ENCODE data around the gene RRH.
"Not testable (repeated sequence)": the region's sequence is repeated elsewhere in the genome, so short reads cannot be mapped to it uniquely, and the experiment has no call there.

The RRH gene
- long read RNA-seq, donor 1 = 0 reads
- long read RNA-seq, donor 2 = 0 reads
- long read RNA-seq, donor 3 = 0 reads
- long read RNA-seq, donor 4 = 0 reads
- long read RNA-seq, donor 5 = 0 reads
- long read RNA-seq, donor 6 = 0 reads
- long read RNA-seq, donor 7 = 0 reads
- long read RNA-seq, donor 8 = 0 reads

- no peak for DNase-seq
Measured at GRCh38 chr4:109827672-109828071, at the start of gene RRH. Gene RRH (plus strand): TSS chr4:109827972. CDS start chr4:109828028, 56 bp downstream.

- DNase-seq = not testable (repeated sequence)
Measured at GRCh38 chr4:109782092-109782491, 45.7 kb upstream of the RRH start.

GRCh38 chr4:109786846-109787245 is 40.9 kb upstream of the RRH start:
- DNase-seq = no peak

GRCh38 chr4:109787807-109788206 is 40.0 kb upstream of the RRH start:
- DNase-seq = no peak

- no peak for DNase-seq
Measured at GRCh38 chr4:109795059-109795458, 32.7 kb upstream of the RRH start.

- no peak for DNase-seq
Measured at GRCh38 chr4:109798866-109799265, 28.9 kb upstream of the RRH start.

- no peak for DNase-seq
Measured at GRCh38 chr4:109801099-109801789, 26.5 kb upstream of the RRH start.

- DNase-seq = peak; percentile 15
Measured at GRCh38 chr4:109801895-109802319, 25.9 kb upstream of the RRH start, which contains the start of gene CFI. Gene CFI (minus strand): TSS chr4:109801999. CDS start chr4:109801971, 28 bp downstream.

- DNase-seq = no peak
Measured at GRCh38 chr4:109803924-109804571, 23.7 kb upstream of the RRH start.

GRCh38 chr4:109809655-109810054 is 18.1 kb upstream of the RRH start:
- no peak for DNase-seq

GRCh38 chr4:109810552-109811387 is 17.0 kb upstream of the RRH start:
- DNase-seq = no peak

GRCh38 chr4:109811707-109812106 is 16.1 kb upstream of the RRH start:
- no peak for DNase-seq

GRCh38 chr4:109815151-109816081 is 12.4 kb upstream of the RRH start, which contains the start of gene GAR1:
Gene GAR1 (plus strand): TSS chr4:109815762. CDS start chr4:109816165, 403 bp downstream.
- peak; percentile 91 for DNase-seq

- DNase-seq = no peak
Measured at GRCh38 chr4:109816082-109816442, 11.7 kb upstream of the RRH start.

- no peak for DNase-seq
Measured at GRCh38 chr4:109816894-109817293, 10.9 kb upstream of the RRH start.

GRCh38 chr4:109818268-109818667 is 9.5 kb upstream of the RRH start:
- no peak for DNase-seq

GRCh38 chr4:109820563-109820962 is 7.2 kb upstream of the RRH start:
- no peak for DNase-seq

- DNase-seq = no peak
Measured at GRCh38 chr4:109821185-109821584, 6.6 kb upstream of the RRH start.

- DNase-seq = no peak
Measured at GRCh38 chr4:109826719-109827118, 1.1 kb upstream of the RRH start.

- DNase-seq = no peak
Measured at GRCh38 chr4:109833756-109834155, 6.0 kb downstream of the RRH start.

GRCh38 chr4:109836985-109837384 is 9.2 kb downstream of the RRH start:
- no peak for DNase-seq

All from right kidney (tissue), 9 donors.